GM21786 (cell line): ENCODE data around the gene POU4F2.
"Not testable (repeated sequence)": the region's sequence is repeated elsewhere in the genome, so short reads cannot be mapped to it uniquely, and the experiment has no call there.

ENCODE experiments used
- ATAC-seq: cut with Tn5 transposase; IDR thresholded peaks from one replicate; pipeline ENCODE4 v1.9.1; 2021; ENCODE audit not compliant: unreplicated experiment

The POU4F2 gene

DNA sequence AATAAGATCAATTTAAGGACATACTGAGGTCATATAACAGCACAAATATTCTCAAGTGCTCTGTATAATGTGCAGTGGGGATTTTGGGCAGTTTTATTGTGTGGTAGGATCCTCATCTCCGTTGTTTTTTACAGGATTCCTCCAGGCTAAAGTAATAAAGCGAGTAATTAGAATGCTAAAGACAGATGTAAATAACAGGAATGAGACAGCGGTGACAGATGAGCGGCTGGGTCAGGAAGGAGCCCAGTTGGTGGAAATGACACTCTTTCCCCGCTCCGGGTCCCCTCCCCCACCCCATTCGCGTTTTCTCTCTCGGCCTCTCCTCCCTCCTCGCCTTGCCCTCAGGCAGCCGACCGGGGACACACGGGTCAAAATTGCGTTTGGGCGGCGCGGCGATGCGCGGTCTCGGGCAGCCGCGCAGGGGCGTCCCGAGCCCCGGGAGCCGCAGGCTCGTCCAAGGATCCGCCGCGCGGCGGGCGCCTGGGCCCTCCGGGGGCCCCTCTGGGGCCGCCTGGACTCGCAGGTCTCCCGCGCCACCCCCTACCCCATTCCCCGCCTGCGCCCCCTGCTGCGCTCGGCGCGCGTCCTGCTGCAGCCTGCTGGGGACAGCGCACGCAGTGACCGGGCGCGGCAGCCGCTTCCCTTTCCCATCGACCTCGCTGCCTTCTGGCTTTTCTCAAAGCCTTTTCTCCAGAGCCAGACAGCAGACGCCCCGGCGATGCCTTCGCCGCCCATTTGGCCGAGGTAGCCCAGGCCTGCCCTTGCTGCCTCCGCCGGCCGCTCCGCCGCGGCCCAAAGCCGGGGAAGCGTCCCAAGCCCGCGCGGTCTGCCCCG, 16.2 kb downstream of the POU4F2 start:
- ATAC-seq = no peak

DNA sequence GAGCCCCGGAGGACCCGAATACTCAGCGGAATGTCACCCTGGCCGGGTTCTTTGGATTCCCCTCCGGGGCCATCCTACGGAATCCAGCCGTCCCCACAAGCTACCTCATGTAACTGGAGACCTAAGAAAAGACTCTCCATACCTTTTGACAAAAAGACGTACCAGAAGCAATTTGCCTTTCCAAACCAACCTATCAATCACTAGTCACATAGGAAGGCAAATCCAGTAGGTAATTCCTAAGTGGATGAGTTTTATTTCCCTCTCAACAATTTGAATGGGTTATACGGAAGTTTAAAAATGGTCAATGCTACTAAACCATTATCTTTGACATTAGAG, 16.8 kb downstream of the POU4F2 start:
- ATAC-seq = no peak

- no peak for ATAC-seq
These were observed 22.7 kb downstream of the POU4F2 start for GRCh38 chr4:146661367-146661766.

GRCh38 chr4:146663968-146664311, 25.2 kb downstream of the POU4F2 start:
- ATAC-seq = not testable (repeated sequence)

DNA sequence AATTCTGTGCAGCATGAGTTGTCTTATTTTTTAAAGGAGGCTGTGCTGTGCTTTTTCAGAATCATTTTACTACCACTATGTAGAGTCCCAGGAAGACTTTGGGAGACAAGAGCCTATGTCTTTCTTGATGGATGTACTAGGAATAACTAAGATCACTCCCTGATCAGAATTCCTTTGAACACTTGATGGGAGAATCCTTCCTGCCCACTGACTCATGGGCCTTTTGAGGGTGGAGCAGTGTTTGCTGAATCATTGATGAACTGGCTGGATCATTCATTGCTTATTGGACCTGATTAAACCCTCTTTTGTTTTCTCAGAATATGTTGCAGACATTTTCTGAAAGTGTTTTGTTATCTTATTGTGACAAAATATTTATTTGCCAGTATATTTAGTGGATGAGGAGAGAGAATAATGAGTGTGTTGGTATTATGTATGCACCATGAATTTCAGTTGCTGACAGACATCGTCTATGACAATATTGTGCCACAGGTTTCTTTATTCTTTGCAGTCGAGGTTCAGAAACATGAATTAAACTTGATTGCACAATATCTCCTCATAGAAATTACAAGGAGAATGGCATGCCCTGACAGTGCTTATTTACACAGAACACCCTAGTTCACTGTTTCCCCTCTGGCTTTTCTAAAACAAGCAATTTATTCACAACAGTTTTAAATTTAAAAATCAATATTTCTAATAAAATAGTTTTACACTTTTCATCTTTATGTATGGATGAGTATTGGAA, 36.3 kb downstream of the POU4F2 start:
- no peak for ATAC-seq
